Measurements from ENCODE around the gene AMPH. TPM values are rescaled to one million over a fixed set of nuclear protein-coding genes. Genes with fewer than 3 reads are reported as not detected.

Gene AMPH
- total and polyA plus RNA-seq, 2 of the 4 experiments (the other 2 are of a cell fraction), result 3.9 to 4.8 TPM

GRCh38 chr7:38385682-38386081, 245.5 kb downstream of the AMPH start:
- intact Hi-C loops (cut with micrococcal nuclease), result no loop called here
- Histone ChIP-seq H3K9me1 (ENCODE audit: insufficient read depth, low read length) (no peaks in the 10 kb centered on the region), H2AK9ac (replicated peaks; ENCODE audit: low read depth, low read length, poor library complexity) (no peak overlapping the region), H4K91ac (ENCODE audit: insufficient read depth, low read depth, low read length) (no peak overlapping the region), H2AK5ac (ENCODE audit: low read depth, low read length) (no peak overlapping the region), H3K4me2 (ENCODE audit: low read depth, low read length) (no peak overlapping the region), H3K4ac (ENCODE audit: low read depth, low read length) (no peak overlapping the region), H3K9ac (ENCODE audit: low read depth, low read length) (no peak overlapping the region), H3K9me3 (ENCODE audit: control insufficient read depth, insufficient read depth, low read length) (no peaks in the 10 kb centered on the region), H3K4me1 (ENCODE audit: control insufficient read depth, insufficient read depth, low read length) (no peaks in the 10 kb centered on the region), H3K18ac (ENCODE audit: low read depth, low read length) (no peak overlapping the region), H3K14ac (replicated peaks; ENCODE audit: low read depth, low read length) (no peak overlapping the region), H2BK5ac (ENCODE audit: low read depth, low read length, poor library complexity, severe bottlenecking) (no peak overlapping the region), H2BK15ac (ENCODE audit: low read depth, low read length) (no peak overlapping the region), H2AFZ (replicated peaks; ENCODE audit: low read length, poor library complexity) (no peak overlapping the region), H3K36me3 (ENCODE audit: control insufficient read depth, insufficient read depth, low read length) (no peaks in the 10 kb centered on the region), H4K5ac (ENCODE audit: low read depth, low read length) (no peak overlapping the region), H3K27ac (ENCODE audit: insufficient read depth, low read length) (no peak overlapping the region), H2BK120ac (ENCODE audit: low read depth, low read length) (no peak overlapping the region), H2BK20ac (ENCODE audit: low read depth, low read length) (no peak overlapping the region), H3K27me3 (ENCODE audit: control insufficient read depth, insufficient read depth, low read length) (no peaks in the 10 kb centered on the region), H4K8ac (ENCODE audit: low read depth in 2 of 2, low read length in 2 of 2) (no peak overlapping the region), H3K56ac (ENCODE audit: extremely low read depth, insufficient read depth, low read length) (no peak overlapping the region), H3K79me1 (ENCODE audit: low read depth in 1 of 2, low read length in 2 of 2) (no peaks in the 10 kb centered on the region), H3K23ac (ENCODE audit: low read depth, low read length) (no peak overlapping the region), H3K4me3 (ENCODE audit: insufficient read depth, low read depth, low read length) (no peak overlapping the region), H4K20me1 (ENCODE audit: insufficient read depth, low read length) (no peaks in the 10 kb centered on the region)
- dilution Hi-C loops (cut with HindIII; ENCODE audit: low sequenced_read_pairs, unreplicated experiment), result no loop called here
- ChIA-PET POLR2A (ENCODE audit: unreplicated experiment) (no interaction called here), CTCF (interaction anchor here (0.7 to 2.0 kb wide), 4 partner anchors 12 to 1769 kb away, joined by 3 to 7 read pairs (median 4); no protein-coding TSS in a partner anchor)
- in situ Hi-C loops (cut with MboI; ENCODE audit: low sequenced_read_pairs), result no loop called here
- no TSS peak for BruUV-seq (replicated peaks)
- TF ChIP-seq CEBPB (IDR thresholded peaks at IDR 0.05; ENCODE audit: low read depth, low read length) (no peak), SMC3 (IDR thresholded peaks at IDR 0.05; ENCODE audit: low read depth, low read length) (no peak), ELK1 (IDR thresholded peaks at IDR 0.05; ENCODE audit: borderline replicate concordance, low read depth, low read length) (no peak), BHLHE40 (IDR thresholded peaks at IDR 0.05; ENCODE audit: low read depth, low read length) (no peak), RFX5 (IDR thresholded peaks at IDR 0.05; ENCODE audit: low read depth, low read length) (no peak)
- DNase-seq, result no peak
- ATAC-seq (ENCODE audit: low read depth), result no peak
